NCI-H446 treated with DMSO at 0.1 percent for 48 hours (cell line): ENCODE results near the gene TIMP2.
A peak's percentile ranks its signal among the peaks of the same experiment; 100 is the strongest.
"Not testable (repeated sequence)": the region's sequence is repeated elsewhere in the genome, so short reads cannot be mapped to it uniquely, and the experiment has no call there.

Experiments
- DNase-seq: peaks from one replicate; lab custom pipeline; 2025; lab: John Stamatoyannopoulos, UW

The TIMP2 gene

DNA sequence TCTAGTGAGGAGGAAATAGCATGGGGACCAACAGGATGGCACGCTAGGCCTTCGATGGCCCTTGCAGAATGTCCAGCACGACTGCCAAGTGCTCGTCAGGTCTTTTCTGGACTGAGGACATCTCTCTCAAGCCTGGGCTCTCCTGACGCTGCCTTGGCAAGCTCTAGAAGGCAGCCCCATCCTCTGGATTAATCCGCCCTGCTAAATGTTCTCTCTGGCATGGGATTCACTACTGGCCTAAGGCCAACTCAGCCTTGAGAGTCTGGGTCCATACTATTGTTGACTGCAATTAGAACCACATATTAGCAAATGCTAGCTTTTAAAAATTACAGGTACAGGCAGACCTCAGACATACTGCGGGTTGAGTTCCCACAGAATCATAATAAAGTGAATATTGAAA lies 19.6 kb downstream of the TIMP2 start:
- DNase-seq: peak; percentile 38

DNA sequence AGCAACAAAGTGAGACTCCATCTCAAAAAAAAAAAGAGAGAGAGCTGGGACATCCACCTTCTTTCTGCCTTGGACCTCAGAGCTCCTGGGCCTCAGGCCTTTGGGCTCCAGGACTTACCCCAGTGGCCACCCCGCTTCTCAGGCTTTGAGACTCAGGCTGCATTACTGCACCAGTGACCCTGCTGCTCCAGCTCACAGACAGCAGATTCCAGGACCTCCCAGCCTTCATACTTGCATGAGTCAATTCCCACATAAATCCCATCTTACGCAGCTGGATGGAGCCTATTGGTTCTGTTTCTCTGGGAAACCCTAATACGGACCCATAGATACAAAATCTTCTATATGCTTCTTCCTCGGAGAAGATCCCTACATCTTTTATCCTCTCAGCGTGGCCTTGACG lies 20.1 kb downstream of the TIMP2 start:
- DNase-seq: no peak

- no peak for DNase-seq
These were observed 20.8 kb downstream of the TIMP2 start for GRCh38 chr17:78904371-78904770.

GRCh38 chr17:78903101-78903779 lies 21.9 kb downstream of the TIMP2 start, which contains the start of gene CEP295NL:
TSS of gene CEP295NL (minus strand) at chr17:78903201. CDS start at chr17:78901828, 1,373 bp downstream.
- no peak for DNase-seq

DNA sequence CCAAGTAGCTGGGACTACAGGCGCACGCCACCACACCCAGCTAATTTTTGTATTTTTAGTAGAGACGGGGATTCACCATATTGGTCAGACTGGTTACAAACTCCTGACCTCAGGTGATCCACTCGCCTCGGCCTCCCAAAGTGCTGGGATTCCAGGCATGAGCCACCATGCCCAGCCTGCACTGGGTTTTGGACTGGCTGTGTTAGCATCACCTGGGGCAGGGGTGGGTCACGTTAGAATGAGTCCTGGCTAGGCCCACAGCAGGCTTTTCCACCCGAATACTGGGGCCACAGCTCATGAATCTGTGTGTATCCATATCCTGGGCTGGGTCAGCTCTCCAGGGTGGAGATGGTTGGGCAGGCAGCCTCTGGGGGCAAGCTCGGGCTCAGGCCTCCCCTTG lies 23.0 kb downstream of the TIMP2 start:
- DNase-seq: not testable (repeated sequence)

DNA sequence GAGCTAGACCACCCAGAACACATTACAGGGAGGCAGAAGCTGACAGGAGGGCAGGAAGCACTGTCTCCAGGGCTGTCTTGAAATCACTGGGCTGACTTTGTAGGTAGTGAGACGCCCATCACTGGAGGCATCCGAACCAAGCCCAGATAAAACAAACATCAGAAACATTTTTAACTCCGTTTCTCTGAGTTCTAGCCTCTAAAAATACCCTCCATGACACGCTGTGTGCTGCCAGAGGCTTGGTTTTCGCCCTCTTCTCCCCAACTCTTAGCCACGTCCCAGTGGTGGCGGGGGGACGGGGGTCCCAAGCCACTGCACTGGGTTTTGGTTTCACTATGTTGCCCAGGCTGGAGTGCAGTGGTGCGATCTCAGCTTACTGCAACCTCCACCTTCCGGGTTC lies 23.4 kb downstream of the TIMP2 start:
- no peak for DNase-seq

- DNase-seq: no peak
These were observed 24.4 kb downstream of the TIMP2 start for GRCh38 chr17:78900816-78901215.

DNA sequence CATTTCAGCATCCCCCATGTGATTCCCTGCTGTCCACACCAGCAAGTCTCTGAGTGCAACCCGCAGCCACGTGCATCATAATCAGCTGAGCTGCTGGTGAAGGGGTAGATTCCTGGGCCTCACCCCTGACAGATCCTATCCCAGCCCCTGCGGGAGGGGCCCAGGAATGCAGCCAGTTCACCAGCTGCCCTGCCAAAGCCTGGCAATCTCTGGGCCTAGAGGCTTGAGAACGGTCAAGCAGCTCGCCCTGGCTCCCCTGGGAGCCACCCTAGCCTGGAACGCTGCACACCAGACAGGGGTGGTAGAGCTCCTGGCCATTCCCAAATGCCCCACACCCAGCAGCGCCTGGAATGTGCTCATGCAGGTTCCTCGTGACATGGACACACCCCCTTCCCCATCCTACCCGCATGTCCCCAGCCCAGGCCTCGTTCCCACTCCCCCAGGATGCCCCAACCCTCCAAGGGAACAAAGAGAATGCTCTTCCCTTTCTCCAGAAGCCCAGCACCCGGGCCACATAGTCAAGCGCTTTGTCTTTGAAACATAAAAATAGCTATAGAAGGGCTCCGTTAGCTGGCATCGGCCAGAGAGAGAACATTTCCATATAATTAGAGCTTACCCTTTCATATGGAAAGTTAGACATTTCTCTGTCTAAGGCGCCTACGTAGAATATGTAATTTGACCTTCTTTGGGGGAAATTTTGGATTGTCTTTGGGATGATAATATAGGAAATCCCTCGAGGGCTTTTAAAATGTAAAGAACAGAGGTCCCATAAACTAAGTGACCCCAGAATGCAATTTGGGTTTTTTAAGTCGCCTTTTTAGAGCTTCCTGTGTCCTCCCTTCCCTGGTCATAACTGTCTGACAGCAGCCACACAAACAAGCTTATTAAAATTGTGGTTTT lies 25.6 kb downstream of the TIMP2 start:
- no peak for DNase-seq

GRCh38 chr17:78898947-78899346 lies 26.2 kb downstream of the TIMP2 start:
- no peak for DNase-seq

DNA sequence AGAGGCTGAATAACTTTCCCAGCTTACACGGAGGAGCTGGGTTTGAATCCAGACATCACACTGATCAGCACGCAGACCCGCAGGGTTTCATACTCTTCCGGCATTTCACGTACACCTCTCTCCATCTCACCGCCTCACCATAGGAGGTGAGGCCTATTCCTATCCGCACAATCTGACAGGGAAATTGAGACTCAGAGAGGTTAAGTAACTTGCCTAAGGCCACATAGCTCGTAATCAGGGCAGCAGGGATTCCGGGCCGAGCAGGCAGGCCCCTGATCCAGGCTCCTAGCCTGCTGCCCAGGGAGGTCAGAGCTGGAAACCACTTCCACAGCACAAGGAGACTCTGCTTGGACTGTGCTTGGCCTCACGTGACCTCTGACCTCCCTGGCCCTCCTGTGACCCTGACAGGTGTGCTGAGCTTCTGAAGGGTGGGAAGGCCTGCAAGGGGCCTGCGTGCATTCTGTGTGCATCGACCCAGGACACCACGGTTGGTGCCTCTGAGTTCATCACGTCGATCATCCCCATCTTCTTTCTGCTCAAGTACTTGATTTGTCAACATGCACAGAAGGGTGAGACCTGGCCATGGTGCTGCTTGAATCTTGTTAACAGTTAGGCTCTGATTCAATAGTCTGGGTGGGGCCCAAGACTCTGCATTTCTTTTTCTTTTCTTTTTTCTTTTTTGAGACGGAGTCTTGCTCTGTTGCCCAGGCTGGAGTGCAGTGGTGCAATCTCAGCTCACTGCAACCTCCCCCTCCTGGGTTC lies 26.9 kb downstream of the TIMP2 start:
- DNase-seq: no peak

GRCh38 chr17:78897664-78898047 lies 27.5 kb downstream of the TIMP2 start:
- no peak for DNase-seq

DNA sequence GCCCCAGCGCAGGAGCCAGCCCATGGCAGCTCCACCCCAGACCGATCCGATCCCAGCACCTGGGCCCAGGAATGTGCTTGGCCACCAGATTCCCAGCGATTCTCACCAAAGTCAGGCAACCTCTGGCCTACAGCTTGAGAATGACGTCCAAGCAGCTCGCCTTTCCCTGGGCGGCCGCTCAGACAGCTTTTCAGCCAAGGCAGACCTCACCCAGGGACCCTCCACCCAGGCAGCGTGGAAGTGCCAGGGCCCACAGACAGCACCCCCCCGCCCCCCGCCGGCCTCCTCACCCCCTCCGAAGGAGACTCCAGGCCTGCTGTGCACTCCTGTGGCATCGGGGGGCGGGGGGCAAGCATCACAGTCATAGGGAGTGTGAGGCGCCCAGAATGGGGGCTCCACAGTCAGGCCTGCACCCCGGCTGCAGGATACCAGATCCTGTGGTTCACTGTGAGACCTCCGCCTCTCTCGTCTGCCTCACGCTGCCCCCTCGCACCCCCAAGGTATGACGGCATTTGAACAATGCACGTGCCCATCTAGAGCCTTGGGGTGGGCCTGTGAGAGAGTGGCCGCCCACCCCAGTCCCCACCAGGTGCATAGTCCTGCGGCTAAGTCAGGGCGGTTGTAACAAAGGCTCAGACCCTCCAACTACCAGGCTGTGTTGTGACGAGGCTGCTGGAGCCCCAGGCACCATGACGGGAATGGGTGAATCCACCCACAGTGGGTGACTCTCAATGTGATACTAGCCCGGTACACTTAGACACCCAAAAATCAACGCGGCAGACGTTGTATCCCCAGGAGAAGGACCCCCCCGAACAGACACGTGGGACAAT lies 28.1 kb downstream of the TIMP2 start:
- DNase-seq: no peak

DNA sequence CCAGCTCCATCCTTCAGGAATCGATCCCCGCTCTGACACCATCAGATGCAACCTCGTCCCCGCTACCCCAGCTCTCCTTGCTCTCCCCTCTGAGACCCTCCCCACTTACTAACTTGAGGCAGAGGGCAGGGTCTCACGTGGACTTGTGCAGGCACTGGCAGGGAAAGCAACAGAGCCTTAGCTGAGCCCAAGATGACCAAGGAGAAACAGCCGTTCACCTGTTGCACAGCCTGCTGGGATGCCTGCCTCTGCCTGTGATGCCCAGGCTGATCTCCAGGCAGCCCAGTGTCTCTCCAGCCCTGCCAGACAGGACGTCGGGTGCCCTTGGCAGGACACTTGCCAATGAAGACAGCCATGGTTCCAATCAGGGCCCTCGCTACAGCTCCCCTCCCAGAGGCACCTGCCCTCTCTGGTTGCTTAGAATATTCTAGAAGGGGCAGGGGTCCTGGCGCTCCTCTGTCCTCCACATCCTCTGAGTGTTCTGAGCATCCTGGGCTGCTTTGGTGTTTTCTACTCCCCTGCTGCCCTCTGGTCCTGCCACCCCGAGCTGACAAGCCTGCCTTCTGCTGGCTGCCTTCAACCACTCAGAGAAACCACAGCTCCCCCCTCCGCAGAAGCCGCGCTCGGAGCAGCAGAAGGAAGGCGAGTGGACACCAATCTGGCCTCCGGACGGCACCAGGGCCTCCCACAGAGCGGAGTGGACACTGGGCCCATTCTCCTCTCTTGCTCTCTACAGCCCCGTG lies 28.9 kb downstream of the TIMP2 start:
- DNase-seq: no peak

- no peak for DNase-seq
These were observed 29.9 kb downstream of the TIMP2 start for GRCh38 chr17:78895322-78895721.

DNA sequence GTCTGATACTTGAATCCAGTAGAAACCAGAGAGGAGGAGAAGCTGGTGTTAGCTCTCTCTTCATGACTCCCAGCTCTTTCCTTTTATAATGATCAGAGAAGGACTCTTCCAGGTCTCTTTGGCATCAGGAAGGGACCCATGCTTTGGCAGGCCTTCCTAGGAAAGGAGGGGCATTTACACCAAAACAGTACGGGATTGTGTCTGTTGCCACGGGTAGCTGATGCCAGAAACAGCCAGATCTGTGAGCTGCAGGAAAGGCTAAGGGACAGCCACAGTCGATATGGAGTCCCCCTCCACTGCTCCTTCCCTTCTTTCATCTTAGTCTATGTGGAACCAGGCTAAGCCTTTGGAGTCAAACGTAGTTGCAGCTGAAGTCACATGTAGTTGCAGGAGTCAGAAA lies 31.5 kb downstream of the TIMP2 start:
- DNase-seq: no peak

DNA sequence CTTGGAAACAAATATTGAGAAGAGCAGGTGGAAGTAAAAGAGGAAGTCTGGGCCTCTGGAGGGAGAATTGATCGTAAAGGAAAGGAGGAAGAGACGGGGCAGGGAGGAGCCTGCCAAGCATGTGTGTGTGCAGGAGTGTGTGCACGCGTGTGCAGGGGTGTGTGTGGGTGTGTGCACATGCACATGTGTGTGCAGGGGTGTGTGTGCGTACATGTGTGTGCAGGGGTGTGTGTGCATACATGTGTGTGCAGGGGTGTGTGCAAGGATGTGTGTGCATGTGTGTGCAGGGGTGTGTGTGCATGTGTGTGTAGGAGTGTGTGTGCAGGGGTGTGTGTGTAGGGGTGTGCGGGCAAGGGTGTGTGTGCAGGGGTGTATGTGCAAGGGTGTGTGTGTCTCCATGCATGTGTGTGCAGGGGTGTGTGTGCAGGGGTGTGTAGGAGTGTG lies 32.2 kb downstream of the TIMP2 start:
- no peak for DNase-seq

DNA sequence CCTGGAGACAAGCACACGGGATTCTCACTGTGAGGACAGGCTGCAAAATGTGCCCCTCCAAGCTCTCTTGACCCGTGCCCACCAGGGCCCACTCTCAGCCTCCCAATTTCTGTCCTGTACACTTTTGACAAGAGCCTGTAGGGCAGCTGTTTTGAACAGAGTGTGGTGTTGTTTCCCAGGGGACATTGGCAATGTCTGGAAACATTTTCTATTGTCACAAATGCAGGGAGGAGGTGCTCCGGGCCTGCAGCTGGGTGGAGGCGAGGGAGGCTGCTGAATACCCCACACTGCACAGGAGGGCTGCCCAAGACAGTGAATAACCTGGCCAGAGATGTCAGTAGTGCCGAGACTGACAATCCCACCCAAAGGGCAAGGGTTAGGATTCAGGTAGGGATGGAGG lies 32.7 kb downstream of the TIMP2 start:
- DNase-seq: no peak

DNA sequence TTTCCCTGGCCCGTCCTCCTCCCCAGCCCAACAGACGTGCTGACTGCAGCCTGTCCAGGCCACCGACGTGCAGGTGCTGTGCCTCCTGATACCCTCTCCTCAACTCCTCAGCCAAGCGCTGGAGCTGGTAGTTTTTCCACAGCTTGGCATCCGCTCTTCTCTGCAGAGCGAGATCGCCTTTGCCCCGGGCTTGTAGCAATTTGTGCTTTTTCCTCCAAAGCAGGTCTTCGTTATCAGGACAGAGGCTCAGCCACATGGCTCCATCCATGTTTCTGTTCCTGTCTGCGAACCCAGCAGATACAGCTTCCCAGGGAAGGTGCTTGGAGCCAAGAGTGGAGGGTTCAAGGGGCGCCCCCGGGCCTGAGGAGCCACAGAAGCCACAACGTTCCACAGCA lies 33.1 kb downstream of the TIMP2 start:
- no peak for DNase-seq

DNA sequence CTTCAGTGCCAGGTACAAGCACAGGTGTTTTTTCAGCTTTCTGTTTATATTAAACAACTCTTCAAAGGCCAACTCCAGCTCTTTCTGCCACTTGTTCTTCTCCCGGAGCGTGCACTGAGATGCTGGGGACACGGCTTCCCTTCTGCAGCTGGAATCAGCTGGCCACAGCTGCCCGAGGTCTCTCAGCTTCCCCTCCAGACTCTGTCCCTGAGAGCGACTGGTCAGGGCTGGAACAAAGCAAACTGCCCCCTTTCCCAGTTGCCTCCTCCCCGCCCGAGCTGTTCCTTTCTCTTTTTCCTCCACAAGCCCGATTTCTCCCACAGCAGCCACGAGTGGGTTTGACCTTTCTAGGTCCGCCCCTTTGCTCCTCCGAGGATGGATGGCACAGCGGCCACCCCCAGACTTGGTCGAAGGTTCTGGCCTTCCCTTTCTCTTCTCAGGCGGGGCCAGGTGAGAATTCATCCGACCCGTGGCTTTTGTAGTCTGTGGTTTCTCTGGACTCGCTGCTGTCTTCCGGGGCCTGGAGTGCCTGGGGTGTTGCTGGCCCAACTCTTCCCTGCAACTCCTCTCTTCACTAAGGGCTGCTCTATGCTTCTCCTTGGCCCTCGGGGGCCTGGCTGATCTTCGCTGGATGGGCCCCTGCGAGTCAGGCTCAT lies 33.7 kb downstream of the TIMP2 start:
- DNase-seq: no peak

DNA sequence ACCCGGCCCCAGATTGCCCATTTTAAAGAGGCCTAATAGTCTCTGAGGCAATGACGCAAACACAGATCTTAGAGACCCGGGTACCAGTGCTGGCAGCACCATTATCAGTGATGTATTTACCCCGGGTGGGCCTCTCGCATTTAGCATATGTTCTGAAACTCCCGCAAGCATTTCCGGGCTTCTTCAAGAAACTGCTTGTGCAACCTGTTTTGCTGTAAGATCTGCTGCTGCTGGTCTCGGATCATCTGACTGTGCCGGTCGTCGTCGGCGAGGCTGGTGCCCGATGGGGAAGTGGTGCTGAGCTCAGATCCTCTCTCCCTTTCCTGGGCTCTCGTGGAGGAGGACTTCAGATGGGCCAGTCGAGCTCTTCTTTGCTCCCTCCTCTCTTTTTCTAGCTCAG lies 34.7 kb downstream of the TIMP2 start:
- no peak for DNase-seq
